Measurements from ENCODE around the gene PRR15L. TPM values are rescaled to one million over a fixed set of nuclear protein-coding genes. Genes with fewer than 3 reads are reported as not detected.

Gene PRR15L
- total RNA-seq, 1 experiment from 2014 or later = not detected

DNA sequence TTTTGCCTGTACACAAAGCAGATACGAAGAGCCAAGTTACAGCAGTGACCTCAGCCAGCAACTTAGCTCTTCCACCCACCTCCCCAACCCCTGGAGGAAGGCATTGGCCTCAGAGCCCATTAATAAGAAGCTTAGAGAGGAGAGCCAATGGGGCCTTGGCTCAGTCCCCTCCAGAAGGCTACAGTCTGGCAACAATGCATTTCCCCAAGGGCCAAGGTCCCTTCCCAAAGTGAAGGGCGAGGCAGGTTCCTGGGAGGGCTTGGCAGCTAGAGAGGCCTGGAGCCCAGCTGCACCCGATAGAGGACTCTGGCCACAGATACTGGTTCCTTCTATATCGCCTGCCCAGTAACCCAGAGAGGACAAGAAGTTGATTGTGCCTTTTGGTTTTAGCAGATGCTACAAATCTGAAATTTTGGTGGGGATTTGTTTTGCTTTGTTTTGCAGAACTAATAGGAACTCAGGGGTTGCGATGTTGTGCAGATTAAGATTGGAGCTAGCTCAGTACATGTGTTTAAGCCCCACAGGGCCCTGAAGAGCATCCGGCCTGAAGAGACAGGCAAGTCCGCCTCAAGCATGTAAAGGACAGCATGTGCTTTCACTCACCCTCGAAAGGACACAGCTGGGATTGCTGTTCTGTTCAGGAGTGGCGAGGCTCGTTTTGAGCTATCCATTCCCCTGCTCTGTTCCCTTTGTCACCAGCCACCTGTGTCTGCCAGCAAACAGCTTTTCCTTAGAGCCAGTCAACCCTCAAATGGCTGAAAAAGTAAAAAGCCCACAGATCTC lies 28.3 kb downstream of the PRR15L start:
- no peaks in the 10 kb centered on the region for H3K79me2 ChIP-seq (ENCODE audit: insufficient read depth, low read length)
- no peaks in the 10 kb centered on the region for H4K20me1 ChIP-seq (ENCODE audit: control insufficient read depth, insufficient read depth, insufficient read length)
- H3K27me3 ChIP-seq (ENCODE audit: insufficient read depth, low read length) = no peaks in the 10 kb centered on the region
- H3K4me3 Mint-ChIP-seq = no peak overlapping the region
- H3K9me3 Mint-ChIP-seq = no peaks in the 10 kb centered on the region; a peak in 1 of 5 replicates
- H3K23ac ChIP-seq (ENCODE audit: insufficient read length, low read depth, low read length) = no peak overlapping the region
- H3K4me1 Mint-ChIP-seq = no peaks in the 10 kb centered on the region
- H3K79me1 ChIP-seq (ENCODE audit: insufficient read depth, low read depth, low read length, poor library complexity, severe bottlenecking) = no peaks in the 10 kb centered on the region
- H3K9me3 ChIP-seq (ENCODE audit: control insufficient read depth, low read depth, low read length) = no peaks in the 10 kb centered on the region
- TF ChIP-seq, protein P1, sequence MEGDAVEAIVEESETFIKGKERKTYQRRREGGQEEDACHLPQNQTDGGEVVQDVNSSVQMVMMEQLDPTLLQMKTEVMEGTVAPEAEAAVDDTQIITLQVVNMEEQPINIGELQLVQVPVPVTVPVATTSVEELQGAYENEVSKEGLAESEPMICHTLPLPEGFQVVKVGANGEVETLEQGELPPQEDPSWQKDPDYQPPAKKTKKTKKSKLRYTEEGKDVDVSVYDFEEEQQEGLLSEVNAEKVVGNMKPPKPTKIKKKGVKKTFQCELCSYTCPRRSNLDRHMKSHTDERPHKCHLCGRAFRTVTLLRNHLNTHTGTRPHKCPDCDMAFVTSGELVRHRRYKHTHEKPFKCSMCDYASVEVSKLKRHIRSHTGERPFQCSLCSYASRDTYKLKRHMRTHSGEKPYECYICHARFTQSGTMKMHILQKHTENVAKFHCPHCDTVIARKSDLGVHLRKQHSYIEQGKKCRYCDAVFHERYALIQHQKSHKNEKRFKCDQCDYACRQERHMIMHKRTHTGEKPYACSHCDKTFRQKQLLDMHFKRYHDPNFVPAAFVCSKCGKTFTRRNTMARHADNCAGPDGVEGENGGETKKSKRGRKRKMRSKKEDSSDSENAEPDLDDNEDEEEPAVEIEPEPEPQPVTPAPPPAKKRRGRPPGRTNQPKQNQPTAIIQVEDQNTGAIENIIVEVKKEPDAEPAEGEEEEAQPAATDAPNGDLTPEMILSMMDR (conservative IDR thresholded peaks at IDR 0.05) = no peak
- H2BK12ac ChIP-seq (ENCODE audit: insufficient read length, low read depth, low read length) = no peak overlapping the region
- H2BK120ac ChIP-seq (ENCODE audit: low read depth, low read length, poor library complexity, severe bottlenecking) = no peak overlapping the region
- no peak overlapping the region for H2BK15ac ChIP-seq (ENCODE audit: low read depth, low read length)
- H3K4ac ChIP-seq (ENCODE audit: low read depth, low read length) = no peak overlapping the region
- H2AFZ ChIP-seq (ENCODE audit: low read length) = no peak overlapping the region
- no peak overlapping the region for H4K5ac ChIP-seq (ENCODE audit: insufficient read length, low read depth, low read length)
- no peaks in the 10 kb centered on the region for H3K4me1 ChIP-seq (ENCODE audit: insufficient read depth, low read length)
- no peak overlapping the region for H3K56ac ChIP-seq (ENCODE audit: insufficient read length, low read depth, low read length)
- no peak overlapping the region for H3K27ac ChIP-seq (ENCODE audit: insufficient read length, low read depth, low read length)
- WGBS (ENCODE audit: extremely low coverage, insufficient read length, low lambda C conversion rate) = no CpG with 5 or more reads among the region's 10 CpGs
- H4K91ac ChIP-seq (ENCODE audit: insufficient read length, low read depth, low read length) = no peak overlapping the region
- no peak for DNase-seq
- H3K27me3 Mint-ChIP-seq (ENCODE audit: low read depth) = peaks cover 2% of the 10 kb centered on the region; the same call in 1 of the 2 replicates
- no peak overlapping the region for H3K27ac Mint-ChIP-seq
- H2AK5ac ChIP-seq (ENCODE audit: insufficient read length, low read length) = no peak overlapping the region
- no peak overlapping the region for H3T11ph ChIP-seq (ENCODE audit: low read length)
- H3K4me2 ChIP-seq (ENCODE audit: insufficient read depth, insufficient read length, low read length) = no peak overlapping the region
- H2BK5ac ChIP-seq (ENCODE audit: insufficient read length, low read length) = no peak overlapping the region
- H3K9ac ChIP-seq (ENCODE audit: extremely low read depth, insufficient read length, low read length) = no peak overlapping the region
- H3K36me3 Mint-ChIP-seq (ENCODE audit: insufficient read depth in 1 of 3, low read depth in 3 of 3) = peaks cover 13 to 34% (median 33%) of the 10 kb centered on the region in 3 experiments; a peak in 6 of 7 replicates
- no peaks in the 10 kb centered on the region for H3K23me2 ChIP-seq (ENCODE audit: insufficient read length, low read depth, low read length, poor library complexity, severe bottlenecking)
- no peak overlapping the region for H3K14ac ChIP-seq (ENCODE audit: insufficient read depth, low read length)
- no peak overlapping the region for H2BK20ac ChIP-seq (ENCODE audit: low read depth, low read length, poor library complexity, severe bottlenecking)
- no peak overlapping the region for H4K8ac ChIP-seq (replicated peaks; ENCODE audit: insufficient read length, low read depth, low read length)
- no peak overlapping the region for H3K18ac ChIP-seq (ENCODE audit: insufficient read length, low read depth, low read length)
